ENCODE data around the gene ARMC8. TPM values are rescaled to one million over a fixed set of nuclear protein-coding genes. Genes with fewer than 3 reads are reported as not detected.

ARMC8 gene
- total and polyA plus RNA-seq, 2 of the 8 experiments (the other 6 are each of a cell fraction or from before 2014, with no cell fraction given): 47.3 to 58.5 TPM

DNA sequence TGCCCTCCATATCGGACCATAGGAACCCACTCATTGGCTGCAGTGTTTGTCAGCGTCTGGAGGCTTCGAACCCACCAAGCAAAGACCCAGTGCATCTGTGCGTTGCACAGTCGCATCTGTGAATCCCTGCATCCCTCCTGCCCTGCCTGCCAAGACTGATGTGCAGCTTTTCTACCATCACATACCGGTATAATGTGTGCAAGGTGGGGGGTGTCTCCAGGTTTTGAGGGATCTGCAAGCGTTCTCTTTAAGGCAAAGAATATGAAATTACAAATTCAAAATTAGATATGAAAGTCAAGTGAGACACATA is 142.8 kb downstream of the ARMC8 start:
- CTCF ChIA-PET (ENCODE audit: partially characterized antibody): interaction anchor here (0.7 to 4.3 kb wide), 7 partner anchors 10 to 235 kb away, joined by 3 to 66 read pairs (median 24); partner anchors contain the start of gene MRAS

More for the DNA sequence above, 142.8 kb downstream of the ARMC8 start:
- Histone ChIP-seq H2BK12ac (ENCODE audit: low read depth, low read length) (no peak overlapping the region; the same call in 1 of the 2 replicates), H3K23me2 (ENCODE audit: low read depth, low read length) (peaks cover 5% of the 10 kb centered on the region), H3K23ac (ENCODE audit: insufficient read length) (no peak overlapping the region), H3K27ac (ENCODE audit: low read depth, low read length) (no peak overlapping the region), H3K56ac (replicated peaks; ENCODE audit: insufficient read length, low read depth, low read length) (no peak overlapping the region), H3K4ac (replicated peaks; ENCODE audit: insufficient read length, low read depth, low read length) (no peak overlapping the region), H4K5ac (ENCODE audit: insufficient read length, low read depth, low read length) (peak overlapping the region; percentile 55), H2BK5ac (ENCODE audit: low read depth, low read length) (no peak overlapping the region), H4K20me1 (replicated peaks in 1 of 2; ENCODE audit: control insufficient read depth in 1 of 2, insufficient read depth in 2 of 2, low read length in 2 of 2) (no peaks in the 10 kb centered on the region), H3K4me1 (replicated peaks in 1 of 4; ENCODE audit: control insufficient read depth in 3 of 4, insufficient read depth in 4 of 4, low read length in 3 of 4) (peaks cover 0 to 4% (median 2%) of the 10 kb centered on the region in 4 experiments; a peak in 2 of 7 replicates), H3K4me2 (ENCODE audit: insufficient read depth in 1 of 2, low read depth in 2 of 2, low read length in 2 of 2) (peak overlapping the region; percentile 69 to 96), H2BK120ac (replicated peaks; ENCODE audit: low read depth, low read length) (no peak overlapping the region), H3K4me3 (ENCODE audit: extremely low read depth in 1 of 4, insufficient read depth in 2 of 4, low read depth in 3 of 4, low read length in 4 of 4) (peak overlapping the region; percentile 41 to 83 (median 79); a peak in 7 of 8 replicates), H3K79me1 (ENCODE audit: low read depth, low read length) (no peaks in the 10 kb centered on the region), H3K14ac (ENCODE audit: insufficient read length) (no peak overlapping the region), H3K36me3 (ENCODE audit: control insufficient read depth in 2 of 4, insufficient read depth in 4 of 4, low read length in 3 of 4) (no peaks in the 10 kb centered on the region), H3K9ac (replicated peaks in 1 of 4; ENCODE audit: extremely low read depth in 1 of 4, low read depth in 3 of 4, low read length in 3 of 4) (0 out of 7 replicates have a peak overlapping the region, but pooled peaks of 1 of the 4 experiments have one; percentile 38), H4K8ac (ENCODE audit: extremely low read depth, insufficient read depth, low read length) (peak overlapping the region; percentile 71; the same call in 1 of the 2 replicates), H3K79me2 (ENCODE audit: control insufficient read depth in 1 of 2, insufficient read depth in 2 of 2, low read length in 2 of 2) (no peaks in the 10 kb centered on the region), H2AFZ (ENCODE audit: low read length) (peak overlapping the region; percentile 99), H2AK5ac (ENCODE audit: low read depth, low read length) (no peak overlapping the region), H3K27me3 (replicated peaks in 1 of 4; ENCODE audit: control insufficient read depth in 3 of 4, extremely low read depth in 1 of 4, insufficient read depth in 3 of 4, low read length in 3 of 4) (no peaks in the 10 kb centered on the region), H3K18ac (ENCODE audit: extremely low read depth, low read length) (peak overlapping the region; percentile 81), H2BK15ac (ENCODE audit: low read length) (peak overlapping the region; percentile 93; the same call in 1 of the 2 replicates), H3K9me3 (ENCODE audit: insufficient read depth in 2 of 2, low read depth in 1 of 2, low read length in 1 of 2) (no peaks in the 10 kb centered on the region), H4K91ac (replicated peaks; ENCODE audit: insufficient read length, low read length) (peak overlapping the region; percentile 44), H2BK20ac (ENCODE audit: low read length) (no peak overlapping the region)
- FAIRE-seq (no peak), DNase-seq (ENCODE audit: low read depth in 1 of 2, low spot score in 2 of 2) (no peak)
- POLR2A ChIA-PET (ENCODE audit: partially characterized antibody): interaction anchor here (1.6 kb wide), 1 partner anchor 18 kb away, joined by 4 read pairs; the partner anchor contains the start of gene MRAS
- 10% methylated on average over 7 of the region's 7 CpGs; no CpG with 5 or more reads in 1 of the 2 experiments for WGBS, 2 experiments (ENCODE audit: extremely low coverage in 1 of 2, insufficient coverage in 1 of 2, insufficient read length in 1 of 2, insufficient replicate concordance in 2 of 2, low coverage in 1 of 2, low lambda C conversion rate in 2 of 2, missing lambda C conversion rate in 1 of 2)
- TF ChIP-seq SIN3A (conservative IDR thresholded peaks at IDR 0.05 in 1 of 2, IDR thresholded peaks at IDR 0.05 in 1 of 2; ENCODE audit: low read depth in 1 of 2, low read length in 2 of 2) (0 out of 4 replicates have a peak, but pooled peaks of 1 of the 2 experiments have one; percentile 5), RFX5 (IDR thresholded peaks at IDR 0.05; ENCODE audit: borderline replicate concordance, low read depth, low read length) (no peak)

All from H1 (cell line).